Vagina (tissue), 2 donors: Measurements from ENCODE around the gene PPP3R1. TPM values are rescaled to one million over a fixed set of nuclear protein-coding genes. Genes with fewer than 3 reads are reported as not detected.

Experiments
- DNase-seq, 2 donors: peaks; one replicate each; pipeline ENCODE4 v3.0.0-alpha.2; 2017; ENCODE audit errors: extremely low spot score in 2 of 2
- H3K27ac ChIP-seq: fragments of 200-600 bp; sonication (generic); one replicate; pipeline ENCODE4 v1.5.1; 2019
- H3K27me3 ChIP-seq: fragments of 200-600 bp; sonication (generic); one replicate; pipeline ENCODE4 v1.5.1; 2019
- H3K36me3 ChIP-seq, 2 donors: fragments of 200-600 bp; sonication (generic); one replicate each; pipeline ENCODE4 v1.5.1; 2017 to 2019
- H3K4me1 ChIP-seq: fragments of 200-600 bp; sonication (generic); one replicate; pipeline ENCODE4 v1.5.1; 2019
- H3K4me3 ChIP-seq, 2 donors: fragments of 200-600 bp; sonication (generic); 1 replicate in 1 of 2; 2 replicates in 1 of 2; pipeline ENCODE4 v1.5.1; 2016 to 2019
- H3K9me3 ChIP-seq: fragments of 200-600 bp; sonication (generic); one replicate; pipeline ENCODE4 v1.5.1; 2019
- CTCF ChIP-seq, 3 experiments: fragments of 450-650 bp in 2 of 3; fragments of 200-600 bp in 1 of 3; sonication (generic) in 1 of 3; IDR thresholded peaks; one replicate each; pipeline ENCODE4 v1.5.1; 2017 to 2019; ENCODE audit warnings: antibody characterized with exemption in 3 of 3, mild to moderate bottlenecking in 2 of 3, moderate library complexity in 2 of 3
- POLR2A ChIP-seq, 2 donors: fragments of 450-650 bp; IDR thresholded peaks; one replicate each; pipeline ENCODE4 v1.6.1; 2017; ENCODE audit warnings: antibody characterized with exemption in 2 of 2, mild to moderate bottlenecking in 2 of 2, moderate library complexity in 2 of 2
- POLR2AphosphoS5 ChIP-seq, 2 donors: sonication (generic); formaldehyde crosslinking; IDR thresholded peaks; one replicate each; pipeline ENCODE4 v1.9.0; 2017; ENCODE audit warnings: antibody characterized with exemption in 2 of 2, mild to moderate bottlenecking in 2 of 2, low read depth in 1 of 2; ENCODE audit not compliant: insufficient read depth in 1 of 2
- intact Hi-C: fragments of 100-400 bp; cut with DNase I; formaldehyde crosslinking; loops from one replicate; pipeline ENCODE4 v1.15.1; 2023
- total RNA-seq: library from RNA; depleted of rRNA; stranded (reverse); fragments of >200 nt; gene quantifications from one replicate; pipeline ENCODE4 v1.2.3, GENCODE V29; 2016

Gene PPP3R1
- total RNA-seq, 1 donor from 2014 or later, result 28.2 TPM

DNA sequence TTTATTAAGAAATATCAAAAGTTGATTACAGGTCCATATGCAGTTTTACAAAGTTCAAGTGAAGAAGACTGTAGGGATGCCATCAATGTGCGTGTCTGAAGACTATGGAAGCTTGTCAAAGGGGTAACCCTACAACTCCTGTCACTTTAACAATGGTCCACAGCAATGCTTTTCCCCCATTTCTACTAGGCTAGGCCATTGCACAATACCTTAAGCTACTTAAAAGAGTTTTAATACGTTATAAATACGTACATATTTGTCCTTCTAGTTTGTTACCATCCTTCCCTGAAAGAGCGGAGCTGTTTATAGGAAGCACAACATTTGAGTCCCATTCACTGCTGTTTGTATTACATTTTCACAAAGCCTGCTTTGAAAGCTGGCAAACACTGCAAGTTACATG lies 40.7 kb upstream of the PPP3R1 start:
- no peak overlapping the region for H3K4me3 ChIP-seq
- H3K4me1 ChIP-seq, result peaks cover 7% of the 10 kb centered on the region
- no peaks in the 10 kb centered on the region for H3K9me3 ChIP-seq
- H3K27ac ChIP-seq, result no peak overlapping the region
- no peaks in the 10 kb centered on the region for H3K36me3 ChIP-seq
- intact Hi-C loops, result no loop called here
- TF ChIP-seq POLR2A (IDR thresholded peaks at IDR 0.05) (no peak), POLR2AphosphoS5 (IDR thresholded peaks at IDR 0.05; ENCODE audit: insufficient read depth in 1 of 2, low read depth in 1 of 2) (no peak), CTCF (IDR thresholded peaks at IDR 0.05) (no peak)
- H3K27me3 ChIP-seq, result no peaks in the 10 kb centered on the region
- no peak for DNase-seq

- Histone ChIP-seq H3K9me3 (no peaks in the 10 kb centered on the region), H3K27ac (no peak overlapping the region), H3K4me1 (peaks cover 15% of the 10 kb centered on the region), H3K4me3 (no peak overlapping the region), H3K36me3 (no peaks in the 10 kb centered on the region), H3K27me3 (no peaks in the 10 kb centered on the region)
- DNase-seq, result no peak
- TF ChIP-seq CTCF (IDR thresholded peaks at IDR 0.05), result peak; percentile 34 to 58 (median 51)
- no peak for TF ChIP-seq POLR2AphosphoS5 (IDR thresholded peaks at IDR 0.05; ENCODE audit: insufficient read depth in 1 of 2, low read depth in 1 of 2)
- intact Hi-C loops, result no loop called here
Measured at GRCh38 chr2:68292108-68292710, 39.9 kb upstream of the PPP3R1 start.

- Histone ChIP-seq H3K9me3 (no peaks in the 10 kb centered on the region), H3K4me3 (no peak overlapping the region), H3K36me3 (no peaks in the 10 kb centered on the region), H3K27ac (no peak overlapping the region), H3K27me3 (no peaks in the 10 kb centered on the region), H3K4me1 (peaks cover 18% of the 10 kb centered on the region)
- intact Hi-C loops, result no loop called here
- no peak for DNase-seq
- TF ChIP-seq CTCF (IDR thresholded peaks at IDR 0.05), result no peak
- TF ChIP-seq POLR2AphosphoS5 (IDR thresholded peaks at IDR 0.05; ENCODE audit: insufficient read depth in 1 of 2, low read depth in 1 of 2), result no peak
- TF ChIP-seq POLR2A (IDR thresholded peaks at IDR 0.05), result no peak
Measured at GRCh38 chr2:68291314-68291713, 39.0 kb upstream of the PPP3R1 start.

GRCh38 chr2:68290901-68291300 lies 38.6 kb upstream of the PPP3R1 start:
- Histone ChIP-seq H3K27me3 (no peaks in the 10 kb centered on the region), H3K4me1 (peaks cover 18% of the 10 kb centered on the region), H3K36me3 (no peaks in the 10 kb centered on the region), H3K27ac (no peak overlapping the region), H3K9me3 (no peaks in the 10 kb centered on the region), H3K4me3 (no peak overlapping the region)
- DNase-seq, result no peak
- intact Hi-C loops, result no loop called here
- TF ChIP-seq CTCF (IDR thresholded peaks at IDR 0.05), result no peak

DNA sequence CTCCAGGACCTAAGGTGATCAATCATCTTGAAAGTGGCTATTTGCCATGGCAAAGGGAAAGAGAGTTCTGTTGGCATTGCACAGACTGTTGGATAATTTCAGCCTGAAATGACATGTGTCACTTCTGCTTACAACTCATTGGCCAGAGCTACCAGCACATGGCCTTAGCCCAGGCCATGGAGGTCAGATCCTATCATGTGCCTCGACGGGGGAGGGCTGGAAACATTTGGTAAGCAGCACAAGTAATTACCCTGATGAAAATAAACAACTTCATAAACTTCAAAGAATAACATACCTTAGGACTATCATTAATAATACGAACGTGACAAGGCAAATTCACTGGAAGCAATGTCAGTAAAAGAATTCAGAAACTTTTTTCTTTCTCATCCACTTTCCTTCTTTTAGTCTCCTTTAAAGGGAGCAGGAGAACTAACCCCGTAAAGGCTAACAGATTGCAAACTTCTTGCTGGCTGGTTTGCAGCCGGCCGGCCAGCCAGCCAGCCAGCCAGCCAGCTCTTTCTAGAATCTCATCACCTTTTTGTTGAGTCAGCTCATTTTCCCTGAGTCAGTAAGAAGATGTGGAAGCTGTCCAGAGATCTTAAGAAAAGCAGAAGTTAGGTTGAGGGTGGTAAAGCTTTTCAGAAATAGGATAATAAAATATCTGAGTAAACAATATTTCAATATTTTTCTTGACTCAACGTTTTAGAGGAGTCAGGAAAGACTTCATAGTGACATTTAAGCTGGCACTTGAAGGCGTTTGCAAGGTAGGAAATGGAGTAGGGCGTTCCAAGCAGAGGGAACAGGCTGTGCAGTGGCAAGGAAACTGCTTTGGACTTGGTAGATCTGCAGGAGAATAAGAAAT lies 35.5 kb upstream of the PPP3R1 start:
- DNase-seq, result no peak
- intact Hi-C loops, result no loop called here
- H3K4me3 ChIP-seq, result no peak overlapping the region
- peak overlapping the region; percentile 50 for H3K27ac ChIP-seq
- H3K9me3 ChIP-seq, result no peaks in the 10 kb centered on the region
- peaks cover 32% of the 10 kb centered on the region for H3K4me1 ChIP-seq
- H3K36me3 ChIP-seq, result no peaks in the 10 kb centered on the region
- H3K27me3 ChIP-seq, result no peaks in the 10 kb centered on the region
- TF ChIP-seq POLR2AphosphoS5 (IDR thresholded peaks at IDR 0.05; ENCODE audit: insufficient read depth in 1 of 2, low read depth in 1 of 2) (peak in 1 of 2 donors; percentile 75), CTCF (IDR thresholded peaks at IDR 0.05) (no peak), POLR2A (IDR thresholded peaks at IDR 0.05) (no peak)
